ENCODE data around the gene SDHD. TPM values are rescaled to one million over a fixed set of nuclear protein-coding genes. Genes with fewer than 3 reads are reported as not detected.

The SDHD gene
- total and polyA plus RNA-seq, 9 of the 15 experiments (the other 6 are each of a cell fraction or from before 2014, with no cell fraction given) = 150 to 1,225 (median 215) TPM

DNA sequence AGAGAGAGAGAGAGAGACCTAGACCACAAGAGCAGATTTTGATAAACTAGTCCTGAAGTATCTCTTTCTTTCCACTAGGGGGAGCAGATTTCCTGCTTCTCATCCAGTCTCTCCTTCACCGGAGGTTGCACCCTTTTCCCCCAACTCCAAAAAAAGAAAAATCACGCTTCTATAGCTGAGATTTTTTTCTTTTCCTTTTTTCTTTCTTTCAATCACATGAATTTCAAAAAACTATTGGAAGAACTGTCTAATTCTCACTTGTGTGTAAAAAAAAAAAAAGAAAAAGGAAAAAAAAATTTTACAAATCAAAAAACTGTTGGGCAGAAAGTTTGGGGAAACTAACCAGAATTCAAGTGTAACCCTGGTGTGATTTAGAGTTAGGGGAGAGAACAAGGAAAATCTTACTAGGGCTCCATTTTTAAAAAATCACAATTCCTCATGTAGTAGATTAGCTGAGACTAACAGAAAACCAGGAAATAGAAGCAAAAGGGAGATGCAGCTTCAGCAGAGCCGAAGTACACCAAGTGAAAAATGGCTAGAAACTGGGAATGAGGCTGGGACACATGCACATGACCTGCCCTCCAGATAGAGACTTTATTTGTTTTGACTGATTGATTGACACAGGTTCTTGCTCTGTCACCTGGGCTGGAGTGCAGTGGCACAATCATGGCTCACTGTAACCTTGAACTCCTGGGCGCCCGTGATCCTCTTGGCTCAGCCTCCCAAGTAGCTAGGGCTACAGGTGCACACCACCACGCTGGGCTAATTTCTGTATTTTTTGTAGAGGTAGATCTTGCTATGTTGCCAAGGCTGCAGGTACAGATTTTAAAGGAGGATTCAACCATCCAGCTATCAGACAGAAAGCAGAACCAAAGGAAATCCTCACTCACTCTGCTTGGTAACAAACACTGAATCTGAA is 27.1 kb downstream of the SDHD start (continued):
- TF ChIP-seq, protein P1, sequence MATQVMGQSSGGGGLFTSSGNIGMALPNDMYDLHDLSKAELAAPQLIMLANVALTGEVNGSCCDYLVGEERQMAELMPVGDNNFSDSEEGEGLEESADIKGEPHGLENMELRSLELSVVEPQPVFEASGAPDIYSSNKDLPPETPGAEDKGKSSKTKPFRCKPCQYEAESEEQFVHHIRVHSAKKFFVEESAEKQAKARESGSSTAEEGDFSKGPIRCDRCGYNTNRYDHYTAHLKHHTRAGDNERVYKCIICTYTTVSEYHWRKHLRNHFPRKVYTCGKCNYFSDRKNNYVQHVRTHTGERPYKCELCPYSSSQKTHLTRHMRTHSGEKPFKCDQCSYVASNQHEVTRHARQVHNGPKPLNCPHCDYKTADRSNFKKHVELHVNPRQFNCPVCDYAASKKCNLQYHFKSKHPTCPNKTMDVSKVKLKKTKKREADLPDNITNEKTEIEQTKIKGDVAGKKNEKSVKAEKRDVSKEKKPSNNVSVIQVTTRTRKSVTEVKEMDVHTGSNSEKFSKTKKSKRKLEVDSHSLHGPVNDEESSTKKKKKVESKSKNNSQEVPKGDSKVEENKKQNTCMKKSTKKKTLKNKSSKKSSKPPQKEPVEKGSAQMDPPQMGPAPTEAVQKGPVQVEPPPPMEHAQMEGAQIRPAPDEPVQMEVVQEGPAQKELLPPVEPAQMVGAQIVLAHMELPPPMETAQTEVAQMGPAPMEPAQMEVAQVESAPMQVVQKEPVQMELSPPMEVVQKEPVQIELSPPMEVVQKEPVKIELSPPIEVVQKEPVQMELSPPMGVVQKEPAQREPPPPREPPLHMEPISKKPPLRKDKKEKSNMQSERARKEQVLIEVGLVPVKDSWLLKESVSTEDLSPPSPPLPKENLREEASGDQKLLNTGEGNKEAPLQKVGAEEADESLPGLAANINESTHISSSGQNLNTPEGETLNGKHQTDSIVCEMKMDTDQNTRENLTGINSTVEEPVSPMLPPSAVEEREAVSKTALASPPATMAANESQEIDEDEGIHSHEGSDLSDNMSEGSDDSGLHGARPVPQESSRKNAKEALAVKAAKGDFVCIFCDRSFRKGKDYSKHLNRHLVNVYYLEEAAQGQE (IDR thresholded peaks at IDR 0.05; ENCODE audit: borderline replicate concordance) = peak; percentile 30; the same call in 1 of the 2 replicates
- TF ChIP-seq, protein P1 (CRISPR knock-in tag; IDR thresholded peaks at IDR 0.05; ENCODE audit: low read depth) = no peak
- TF ChIP-seq, protein P2, sequence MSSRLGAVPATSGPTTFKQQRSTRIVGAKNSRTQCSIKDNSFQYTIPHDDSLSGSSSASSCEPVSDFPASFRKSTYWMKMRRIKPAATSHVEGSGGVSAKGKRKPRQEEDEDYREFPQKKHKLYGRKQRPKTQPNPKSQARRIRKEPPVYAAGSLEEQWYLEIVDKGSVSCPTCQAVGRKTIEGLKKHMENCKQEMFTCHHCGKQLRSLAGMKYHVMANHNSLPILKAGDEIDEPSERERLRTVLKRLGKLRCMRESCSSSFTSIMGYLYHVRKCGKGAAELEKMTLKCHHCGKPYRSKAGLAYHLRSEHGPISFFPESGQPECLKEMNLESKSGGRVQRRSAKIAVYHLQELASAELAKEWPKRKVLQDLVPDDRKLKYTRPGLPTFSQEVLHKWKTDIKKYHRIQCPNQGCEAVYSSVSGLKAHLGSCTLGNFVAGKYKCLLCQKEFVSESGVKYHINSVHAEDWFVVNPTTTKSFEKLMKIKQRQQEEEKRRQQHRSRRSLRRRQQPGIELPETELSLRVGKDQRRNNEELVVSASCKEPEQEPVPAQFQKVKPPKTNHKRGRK (tag; IDR thresholded peaks at IDR 0.05) = 0 out of 2 replicates have a peak, but pooled peaks have one; percentile 19
- TF ChIP-seq ELF4 (CRISPR knock-in tag; IDR thresholded peaks at IDR 0.05) = no peak
- TF ChIP-seq GABPB1 (CRISPR knock-in tag; IDR thresholded peaks at IDR 0.05) = no peak
- peak; percentile 49; the same call in 1 of the 2 replicates for TF ChIP-seq SMC3 (conservative IDR thresholded peaks at IDR 0.05; ENCODE audit: insufficient read depth, low read depth, low read length)
- TF ChIP-seq, protein P3, sequence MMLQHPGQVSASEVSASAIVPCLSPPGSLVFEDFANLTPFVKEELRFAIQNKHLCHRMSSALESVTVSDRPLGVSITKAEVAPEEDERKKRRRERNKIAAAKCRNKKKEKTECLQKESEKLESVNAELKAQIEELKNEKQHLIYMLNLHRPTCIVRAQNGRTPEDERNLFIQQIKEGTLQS (IDR thresholded peaks at IDR 0.05) = no peak
- TF ChIP-seq, protein P3 (CRISPR knock-in tag; conservative IDR thresholded peaks at IDR 0.05) = no peak
- TF ChIP-seq RCOR1 (IDR thresholded peaks at IDR 0.05; ENCODE audit: borderline replicate concordance in 1 of 2, low read depth in 2 of 2, low read length in 2 of 2) = 0 out of 4 replicates have a peak, but pooled peaks of 1 of the 2 experiments have one; percentile 40
- TF ChIP-seq, protein P4, sequence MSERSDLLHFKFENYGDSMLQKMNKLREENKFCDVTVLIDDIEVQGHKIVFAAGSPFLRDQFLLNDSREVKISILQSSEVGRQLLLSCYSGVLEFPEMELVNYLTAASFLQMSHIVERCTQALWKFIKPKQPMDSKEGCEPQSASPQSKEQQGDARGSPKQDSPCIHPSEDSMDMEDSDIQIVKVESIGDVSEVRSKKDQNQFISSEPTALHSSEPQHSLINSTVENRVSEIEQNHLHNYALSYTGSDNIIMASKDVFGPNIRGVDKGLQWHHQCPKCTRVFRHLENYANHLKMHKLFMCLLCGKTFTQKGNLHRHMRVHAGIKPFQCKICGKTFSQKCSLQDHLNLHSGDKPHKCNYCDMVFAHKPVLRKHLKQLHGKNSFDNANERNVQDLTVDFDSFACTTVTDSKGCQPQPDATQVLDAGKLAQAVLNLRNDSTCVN (CRISPR knock-in tag; IDR thresholded peaks at IDR 0.05) = no peak
- peak in 1 of 2 experiments; percentile 61; a peak in 3 of 4 replicates for TF ChIP-seq KDM1A (IDR thresholded peaks at IDR 0.05)
- TF ChIP-seq, protein P5, sequence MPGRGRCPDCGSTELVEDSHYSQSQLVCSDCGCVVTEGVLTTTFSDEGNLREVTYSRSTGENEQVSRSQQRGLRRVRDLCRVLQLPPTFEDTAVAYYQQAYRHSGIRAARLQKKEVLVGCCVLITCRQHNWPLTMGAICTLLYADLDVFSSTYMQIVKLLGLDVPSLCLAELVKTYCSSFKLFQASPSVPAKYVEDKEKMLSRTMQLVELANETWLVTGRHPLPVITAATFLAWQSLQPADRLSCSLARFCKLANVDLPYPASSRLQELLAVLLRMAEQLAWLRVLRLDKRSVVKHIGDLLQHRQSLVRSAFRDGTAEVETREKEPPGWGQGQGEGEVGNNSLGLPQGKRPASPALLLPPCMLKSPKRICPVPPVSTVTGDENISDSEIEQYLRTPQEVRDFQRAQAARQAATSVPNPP (IDR thresholded peaks at IDR 0.05; ENCODE audit: borderline replicate concordance, insufficient read depth, insufficient read length) = no peak

All from K562 (cell line).